ENCODE data around the gene CLIC5.
A peak's percentile ranks its signal among the peaks of the same experiment; 100 is the strongest.

The CLIC5 gene

DNA sequence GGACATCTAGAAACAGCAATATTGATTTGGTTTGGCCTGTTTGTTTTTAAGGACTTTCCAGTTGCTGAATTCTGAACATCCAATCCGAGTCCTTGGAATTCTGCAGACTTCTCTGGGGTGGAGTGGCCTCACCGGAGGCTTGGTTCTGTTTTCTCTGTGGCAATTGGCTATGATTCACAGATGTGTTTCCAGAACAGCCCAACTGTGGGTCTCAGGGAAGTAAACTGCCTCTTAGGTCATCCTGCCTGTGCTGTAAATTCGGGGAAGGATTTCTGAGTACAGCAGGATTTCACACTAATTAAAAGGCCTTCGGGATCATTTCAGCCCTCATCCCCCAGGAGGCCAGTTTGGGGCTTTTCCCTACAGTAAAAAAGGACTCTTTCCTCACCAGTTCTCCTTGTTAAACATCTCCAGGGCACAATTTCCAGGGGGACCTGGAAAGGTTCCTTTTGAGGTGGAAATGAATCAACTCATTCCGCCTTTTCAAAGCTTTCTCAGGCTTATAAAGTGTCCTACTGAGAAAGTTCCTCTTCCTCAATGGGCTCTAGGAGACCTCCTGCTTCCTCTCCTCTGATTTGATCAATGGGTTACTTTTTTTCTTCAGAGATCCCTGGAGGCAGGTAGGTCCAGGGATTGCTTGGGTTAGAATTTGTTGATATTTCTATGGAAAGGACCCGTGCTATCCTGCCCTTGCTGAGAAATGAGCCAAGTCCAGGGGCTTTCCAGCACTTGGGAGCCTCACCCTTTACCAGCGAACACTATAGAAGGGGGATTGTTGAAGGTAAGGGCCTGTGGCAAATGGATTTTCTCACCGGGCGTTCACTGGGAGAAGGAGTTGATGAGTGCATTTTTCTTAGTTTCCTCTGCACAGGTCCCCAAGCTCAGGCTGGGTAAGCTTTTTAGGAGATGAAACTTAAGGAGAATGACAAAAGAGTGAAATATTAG lies 114.6 kb downstream of the CLIC5 start:
- peak; percentile 63 for DNase-seq (ENCODE audit: low read depth)
- H3K4me3 ChIP-seq (ENCODE audit: low read depth, low read length), result no peak overlapping the region
- TF ChIP-seq CTCF (conservative IDR thresholded peaks at IDR 0.05; ENCODE audit: low read depth, low read length), result no peak

DNA sequence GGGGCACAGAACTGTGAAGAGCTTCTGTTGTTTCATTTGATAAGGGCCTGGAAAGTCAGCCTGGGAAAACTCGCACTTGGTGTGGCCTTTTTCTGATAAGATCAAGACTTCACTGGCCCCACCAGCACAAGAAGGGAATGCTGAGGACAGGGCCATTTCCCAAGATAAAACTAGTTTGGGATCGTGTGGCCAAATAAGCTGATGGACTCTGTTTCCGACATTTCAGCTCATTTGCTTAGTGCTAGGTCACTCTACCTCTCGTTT lies 116.0 kb downstream of the CLIC5 start:
- TF ChIP-seq CTCF (conservative IDR thresholded peaks at IDR 0.05; ENCODE audit: low read depth, low read length), result no peak
- DNase-seq (ENCODE audit: low read depth), result no peak
- H3K4me3 ChIP-seq (ENCODE audit: low read depth, low read length), result no peak overlapping the region

- no peak for TF ChIP-seq CTCF (conservative IDR thresholded peaks at IDR 0.05; ENCODE audit: low read depth, low read length)
- DNase-seq (ENCODE audit: low read depth), result no peak
- no peak overlapping the region for H3K4me3 ChIP-seq (ENCODE audit: low read depth, low read length)
These were observed 116.5 kb downstream of the CLIC5 start for GRCh38 chr6:45898941-45899682.

DNA sequence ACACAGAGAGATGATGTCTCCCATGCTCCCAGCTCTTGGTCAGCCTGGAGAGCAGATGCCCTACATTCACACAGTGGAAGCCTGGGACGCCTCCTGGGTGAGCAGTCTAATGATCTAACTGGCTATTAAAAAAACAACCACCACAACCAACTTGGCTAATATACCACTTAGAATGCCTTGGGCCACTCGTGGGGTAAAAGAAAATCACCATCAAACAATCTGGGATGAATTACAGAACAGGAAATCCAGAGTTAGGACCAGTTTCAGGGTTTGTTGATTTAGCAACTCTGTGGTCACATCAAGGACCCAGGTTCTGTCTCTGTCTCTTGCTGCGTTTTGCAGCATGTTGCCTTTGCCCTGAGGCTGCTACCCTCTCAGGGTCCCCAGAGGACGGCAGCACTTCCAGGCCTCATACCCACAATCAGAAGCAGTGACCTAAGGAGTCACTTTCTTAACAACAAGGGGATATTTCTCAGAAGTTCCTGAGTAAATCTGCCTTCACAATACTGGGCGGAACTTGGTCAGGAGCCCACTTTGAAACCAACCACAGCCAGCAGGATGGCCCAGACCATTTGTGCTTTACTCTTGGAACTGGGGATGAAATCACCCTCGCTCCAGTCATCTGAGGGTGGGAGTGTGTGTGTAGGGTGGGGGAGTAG lies 118.7 kb downstream of the CLIC5 start:
- H3K4me3 ChIP-seq (ENCODE audit: low read depth, low read length), result no peak overlapping the region
- peak; percentile 38 for DNase-seq (ENCODE audit: low read depth)
- TF ChIP-seq CTCF (conservative IDR thresholded peaks at IDR 0.05; ENCODE audit: low read depth, low read length), result no peak

DNA sequence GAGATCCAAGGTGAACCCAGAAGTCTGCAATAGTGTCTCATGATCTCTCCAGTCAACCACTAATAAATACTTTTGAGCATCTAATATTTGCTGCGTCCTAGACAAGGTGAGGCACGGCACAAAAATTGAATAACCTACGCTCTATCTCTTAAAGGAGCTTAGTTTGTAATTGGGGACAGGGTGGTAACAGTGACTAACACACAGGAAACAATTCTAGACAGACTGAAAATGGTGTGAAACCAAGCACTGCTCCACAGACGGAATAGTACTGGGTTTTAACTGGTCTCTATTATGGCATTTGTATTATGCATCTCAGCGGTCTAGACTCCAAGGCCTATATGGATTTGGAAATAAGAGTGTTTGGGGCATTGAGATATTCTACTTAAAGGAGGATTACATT lies 120.1 kb downstream of the CLIC5 start:
- H3K4me3 ChIP-seq (ENCODE audit: low read depth, low read length), result no peak overlapping the region
- no peak for DNase-seq (ENCODE audit: low read depth)
- TF ChIP-seq CTCF (conservative IDR thresholded peaks at IDR 0.05; ENCODE audit: low read depth, low read length), result no peak

- TF ChIP-seq CTCF (conservative IDR thresholded peaks at IDR 0.05; ENCODE audit: low read depth, low read length), result no peak
- no peak for DNase-seq (ENCODE audit: low read depth)
- no peak overlapping the region for H3K4me3 ChIP-seq (ENCODE audit: low read depth, low read length)
These were observed 122.9 kb downstream of the CLIC5 start for GRCh38 chr6:45892696-45893245.

All from choroid plexus epithelial cell (primary cell).